Effector memory CD4-positive, alpha-beta T cell (primary cell): ENCODE results near the gene WSCD1.

Experiments
- DNase-seq, 3 donors: peaks; one replicate each; pipeline ENCODE4 v3.0.0-alpha.2; 2020
- H3K27ac ChIP-seq: 2 replicates; pipeline ENCODE4 v1.7.0; 2013; ENCODE audit warnings: mild to moderate bottlenecking, low read length, moderate library complexity; ENCODE audit not compliant: insufficient read depth, poor library complexity, severe bottlenecking
- H3K27me3 ChIP-seq: replicated peaks from 2 replicates; pipeline ENCODE4 v1.7.0; 2013; ENCODE audit warnings: mild to moderate bottlenecking, low read length; ENCODE audit not compliant: insufficient read depth, control insufficient read depth, poor library complexity, severe bottlenecking
- H3K36me3 ChIP-seq: 2 replicates; pipeline ENCODE4 v1.7.0; 2013; ENCODE audit warnings: mild to moderate bottlenecking, low read length, moderate library complexity; ENCODE audit not compliant: control insufficient read depth, insufficient read depth
- H3K4me1 ChIP-seq: 2 replicates; pipeline ENCODE4 v1.7.0; 2013; ENCODE audit warnings: low read length, mild to moderate bottlenecking; ENCODE audit not compliant: control insufficient read depth, insufficient read depth, poor library complexity, severe bottlenecking
- H3K4me3 ChIP-seq: 2 replicates; pipeline ENCODE4 v1.7.0; 2013; ENCODE audit warnings: low read length, low read depth, mild to moderate bottlenecking; ENCODE audit not compliant: insufficient read depth, poor library complexity, severe bottlenecking
- H3K9me3 ChIP-seq: 2 replicates; pipeline ENCODE4 v1.7.0; 2013; ENCODE audit warnings: mild to moderate bottlenecking, low read length, moderate library complexity; ENCODE audit not compliant: control insufficient read depth

The WSCD1 gene

GRCh38 chr17:6041246-6041645 is 28.9 kb upstream of the WSCD1 start:
- no peak overlapping the region for H3K27ac ChIP-seq
- no peaks in the 10 kb centered on the region for H3K9me3 ChIP-seq
- H3K4me3 ChIP-seq = no peak overlapping the region
- no peaks in the 10 kb centered on the region for H3K36me3 ChIP-seq
- no peak for DNase-seq
- no peaks in the 10 kb centered on the region for H3K4me1 ChIP-seq
- H3K27me3 ChIP-seq = no peaks in the 10 kb centered on the region

DNA sequence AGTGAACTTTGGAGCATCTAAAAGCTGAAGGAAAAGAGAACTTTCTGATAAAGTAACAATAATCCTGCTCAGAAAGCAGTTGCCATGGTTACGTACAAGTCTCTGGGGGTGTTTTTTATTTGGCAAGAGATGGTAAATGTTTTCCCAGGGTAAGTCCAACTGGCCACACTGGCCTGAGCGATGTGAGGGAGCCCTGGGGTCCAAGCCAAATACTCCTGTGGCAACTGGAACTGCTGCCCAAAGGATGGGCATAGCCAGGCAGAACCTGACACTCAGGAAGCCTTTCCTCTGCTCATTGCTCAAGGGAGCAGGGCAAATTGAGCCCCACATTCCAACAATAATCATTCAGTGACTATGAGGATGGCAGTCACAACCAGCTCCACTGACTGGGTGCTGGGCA is 26.8 kb upstream of the WSCD1 start:
- Histone ChIP-seq H3K27me3 (no peaks in the 10 kb centered on the region), H3K4me3 (no peak overlapping the region), H3K4me1 (no peaks in the 10 kb centered on the region), H3K36me3 (no peaks in the 10 kb centered on the region), H3K27ac (no peak overlapping the region), H3K9me3 (no peaks in the 10 kb centered on the region)
- DNase-seq = no peak

DNA sequence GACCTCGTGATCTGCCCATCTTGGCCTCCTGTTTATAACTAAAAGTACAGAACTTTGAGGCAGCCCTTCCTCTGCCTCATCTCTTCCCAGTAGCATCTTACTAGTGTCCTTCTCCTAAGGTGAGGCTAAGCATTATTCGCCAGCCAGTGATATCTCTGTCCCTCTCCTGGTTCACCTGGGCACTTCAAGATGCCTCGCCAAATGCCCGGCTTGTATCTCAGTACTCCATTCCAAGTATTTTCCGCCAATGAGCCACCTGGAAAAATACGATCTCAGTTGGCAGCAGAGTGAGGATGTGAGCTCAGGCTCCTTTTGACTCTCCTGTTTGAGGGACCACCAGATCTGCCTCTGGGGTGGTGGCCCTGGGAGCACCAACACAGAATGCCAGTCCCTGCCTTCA is 25.9 kb upstream of the WSCD1 start:
- Histone ChIP-seq H3K27ac (no peak overlapping the region), H3K9me3 (no peaks in the 10 kb centered on the region), H3K4me1 (no peaks in the 10 kb centered on the region), H3K27me3 (no peaks in the 10 kb centered on the region), H3K4me3 (no peak overlapping the region), H3K36me3 (no peaks in the 10 kb centered on the region)
- no peak for DNase-seq

DNA sequence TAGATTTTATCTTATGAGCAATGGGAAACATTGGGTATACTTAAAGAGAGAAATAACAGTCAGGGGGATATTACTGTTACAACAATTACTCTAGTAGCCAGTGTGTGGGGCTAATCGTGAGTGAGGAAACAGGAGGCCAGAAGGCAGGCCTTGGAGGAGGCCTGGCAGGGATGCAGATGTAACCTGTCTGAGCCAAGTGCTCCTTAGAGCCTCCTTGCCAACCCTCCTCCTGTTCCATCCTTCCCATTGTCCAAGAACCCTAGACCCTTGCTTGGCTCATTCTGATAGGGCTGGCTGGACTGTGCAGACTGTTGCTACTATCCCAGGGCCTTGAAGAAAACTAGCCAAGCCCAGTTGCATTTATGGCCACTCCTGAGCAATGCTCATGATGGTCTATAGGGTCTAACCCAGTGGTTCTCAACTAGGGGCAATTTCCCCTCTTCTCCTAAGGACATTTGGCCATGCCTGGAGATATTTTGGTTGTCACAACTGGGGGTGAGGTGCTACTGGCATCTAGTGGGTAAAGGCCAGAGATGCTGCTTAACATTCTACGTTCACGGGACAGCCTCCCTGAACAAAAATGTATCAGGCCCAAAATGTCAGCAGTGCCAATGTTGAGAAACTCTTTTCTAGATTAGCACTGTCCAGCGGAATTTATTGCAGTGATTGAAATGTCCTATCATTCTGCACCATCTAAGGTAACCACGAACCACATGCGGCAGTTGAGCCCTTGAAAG is 24.4 kb upstream of the WSCD1 start:
- no peaks in the 10 kb centered on the region for H3K4me1 ChIP-seq
- no peaks in the 10 kb centered on the region for H3K27me3 ChIP-seq
- no peak overlapping the region for H3K4me3 ChIP-seq
- H3K9me3 ChIP-seq = no peaks in the 10 kb centered on the region
- DNase-seq = no peak
- no peaks in the 10 kb centered on the region for H3K36me3 ChIP-seq
- no peak overlapping the region for H3K27ac ChIP-seq

GRCh38 chr17:6046431-6046830 is 23.7 kb upstream of the WSCD1 start:
- Histone ChIP-seq H3K9me3 (no peaks in the 10 kb centered on the region), H3K27me3 (no peaks in the 10 kb centered on the region), H3K36me3 (no peaks in the 10 kb centered on the region), H3K27ac (no peak overlapping the region), H3K4me3 (no peak overlapping the region), H3K4me1 (no peaks in the 10 kb centered on the region)
- DNase-seq = no peak

- no peak for DNase-seq
- no peak overlapping the region for H3K4me3 ChIP-seq
- no peaks in the 10 kb centered on the region for H3K27me3 ChIP-seq
- H3K27ac ChIP-seq = no peak overlapping the region
- H3K9me3 ChIP-seq = no peaks in the 10 kb centered on the region
- H3K4me1 ChIP-seq = no peaks in the 10 kb centered on the region
- no peaks in the 10 kb centered on the region for H3K36me3 ChIP-seq
Measured at GRCh38 chr17:6046931-6047330, 23.2 kb upstream of the WSCD1 start.

- no peak overlapping the region for H3K4me3 ChIP-seq
- H3K9me3 ChIP-seq = no peaks in the 10 kb centered on the region
- no peak overlapping the region for H3K27ac ChIP-seq
- H3K27me3 ChIP-seq = no peaks in the 10 kb centered on the region
- DNase-seq = no peak
- H3K36me3 ChIP-seq = no peaks in the 10 kb centered on the region
- no peaks in the 10 kb centered on the region for H3K4me1 ChIP-seq
Measured at GRCh38 chr17:6047966-6048365, 22.2 kb upstream of the WSCD1 start.

GRCh38 chr17:6048486-6048885 is 21.7 kb upstream of the WSCD1 start:
- no peak for DNase-seq
- H3K4me1 ChIP-seq = no peaks in the 10 kb centered on the region
- no peaks in the 10 kb centered on the region for H3K9me3 ChIP-seq
- H3K27me3 ChIP-seq = no peaks in the 10 kb centered on the region
- no peaks in the 10 kb centered on the region for H3K36me3 ChIP-seq
- H3K4me3 ChIP-seq = no peak overlapping the region
- H3K27ac ChIP-seq = no peak overlapping the region

DNA sequence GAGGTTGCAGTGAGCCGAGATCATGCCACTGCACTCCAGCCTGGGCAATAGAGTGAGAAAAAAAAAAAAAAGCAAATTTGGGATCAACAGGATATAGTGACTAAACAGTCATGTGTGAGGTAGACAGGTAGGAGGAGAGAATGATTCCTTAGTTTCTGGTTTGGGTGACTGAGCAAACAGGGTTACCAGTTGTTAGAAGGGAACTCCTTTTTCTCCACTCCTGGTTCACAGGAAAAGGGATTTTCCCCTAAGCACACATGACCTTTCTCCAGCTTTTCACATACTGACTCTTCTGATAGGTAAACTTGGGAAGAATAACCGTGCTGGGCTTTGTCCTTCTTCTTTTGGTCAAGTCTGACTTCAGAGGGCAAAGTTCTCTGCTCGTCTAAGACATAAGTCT is 17.3 kb upstream of the WSCD1 start:
- no peaks in the 10 kb centered on the region for H3K27me3 ChIP-seq
- H3K27ac ChIP-seq = no peak overlapping the region
- no peaks in the 10 kb centered on the region for H3K36me3 ChIP-seq
- H3K4me1 ChIP-seq = no peaks in the 10 kb centered on the region
- H3K4me3 ChIP-seq = no peak overlapping the region
- no peak for DNase-seq
- no peaks in the 10 kb centered on the region for H3K9me3 ChIP-seq

DNA sequence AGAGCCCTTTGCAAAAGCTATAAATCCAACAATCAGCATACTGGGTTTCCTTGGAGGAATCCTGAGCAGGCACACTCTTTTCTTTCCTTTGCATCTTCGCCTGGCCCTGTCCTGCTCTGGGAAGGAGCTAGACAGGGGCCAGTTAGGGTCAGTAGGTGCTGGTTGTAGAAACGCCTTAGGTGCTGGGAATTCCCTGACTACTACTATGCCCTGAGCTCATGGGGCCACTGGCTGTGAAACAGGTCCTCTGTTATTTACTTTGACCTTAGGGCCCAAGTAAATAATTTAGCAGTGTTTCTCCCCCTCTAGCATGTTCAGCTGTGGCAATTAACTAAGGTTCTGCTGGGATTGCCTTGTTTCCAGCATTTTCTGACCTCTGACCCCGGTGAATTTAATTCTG is 15.8 kb upstream of the WSCD1 start:
- H3K4me3 ChIP-seq = no peak overlapping the region
- H3K27me3 ChIP-seq = no peaks in the 10 kb centered on the region
- DNase-seq = no peak
- no peak overlapping the region for H3K27ac ChIP-seq
- no peaks in the 10 kb centered on the region for H3K9me3 ChIP-seq
- H3K36me3 ChIP-seq = no peaks in the 10 kb centered on the region
- no peaks in the 10 kb centered on the region for H3K4me1 ChIP-seq
